ENCODE data around the gene NOTCH4.

NOTCH4 gene

GRCh38 chr6:32147401-32148132 is 76.3 kb downstream of the NOTCH4 start:
- Histone ChIP-seq H3K9me2 (replicated peaks; ENCODE audit: insufficient read depth, low read length) (no peaks in the 10 kb centered on the region), H4K20me1 (ENCODE audit: insufficient read depth, low read length) (no peaks in the 10 kb centered on the region), H2AFZ (ENCODE audit: low read length) (no peak overlapping the region), H3K36me3 (replicated peaks; ENCODE audit: insufficient read depth, low read length) (no peaks in the 10 kb centered on the region), H3K4me1 (ENCODE audit: low read length) (no peaks in the 10 kb centered on the region), H3K9me3 (replicated peaks; ENCODE audit: insufficient read depth, low read length) (no peaks in the 10 kb centered on the region), H3K27me3 (replicated peaks; ENCODE audit: insufficient read depth, low read length) (peaks cover 83% of the 10 kb centered on the region), H3K79me2 (ENCODE audit: low read length) (no peaks in the 10 kb centered on the region), H3K4me3 (ENCODE audit: low read length) (no peak overlapping the region), H3K9ac (ENCODE audit: low read length) (no peak overlapping the region), H3K4me2 (ENCODE audit: low read depth, low read length) (no peak overlapping the region), H3K27ac (ENCODE audit: low read length) (no peak overlapping the region), H3F3A (ENCODE audit: insufficient read depth, low read length) (no peaks in the 10 kb centered on the region)
- no peak for DNase-seq
- TF ChIP-seq EZH2 (optimal IDR thresholded peaks at IDR 0.05; ENCODE audit: low read depth, low read length): no peak
- TF ChIP-seq CTCF (IDR thresholded peaks at IDR 0.05; ENCODE audit: low read length): no peak
- no peak for TF ChIP-seq EZH2phosphoT487 (IDR thresholded peaks at IDR 0.05; ENCODE audit: low read length)

GRCh38 chr6:32146687-32147086 is 77.2 kb downstream of the NOTCH4 start:
- Histone ChIP-seq H3K4me2 (ENCODE audit: low read depth, low read length) (no peak overlapping the region), H3K27me3 (replicated peaks; ENCODE audit: insufficient read depth, low read length) (peaks cover 76% of the 10 kb centered on the region), H2AFZ (ENCODE audit: low read length) (no peak overlapping the region), H3K9me2 (replicated peaks; ENCODE audit: insufficient read depth, low read length) (no peaks in the 10 kb centered on the region), H3K9ac (ENCODE audit: low read length) (no peak overlapping the region), H3K9me3 (replicated peaks; ENCODE audit: insufficient read depth, low read length) (no peaks in the 10 kb centered on the region), H3K79me2 (ENCODE audit: low read length) (no peaks in the 10 kb centered on the region), H3K36me3 (replicated peaks; ENCODE audit: insufficient read depth, low read length) (no peaks in the 10 kb centered on the region), H3F3A (ENCODE audit: insufficient read depth, low read length) (no peaks in the 10 kb centered on the region), H4K20me1 (ENCODE audit: insufficient read depth, low read length) (no peaks in the 10 kb centered on the region), H3K4me3 (ENCODE audit: low read length) (no peak overlapping the region), H3K4me1 (ENCODE audit: low read length) (no peaks in the 10 kb centered on the region), H3K27ac (ENCODE audit: low read length) (no peak overlapping the region)
- DNase-seq: no peak
- no peak for TF ChIP-seq EZH2phosphoT487 (IDR thresholded peaks at IDR 0.05; ENCODE audit: low read length)
- no peak for TF ChIP-seq EZH2 (optimal IDR thresholded peaks at IDR 0.05; ENCODE audit: low read depth, low read length)
- no peak for TF ChIP-seq CTCF (IDR thresholded peaks at IDR 0.05; ENCODE audit: low read length)

- H3K4me1 ChIP-seq (ENCODE audit: low read length): no peaks in the 10 kb centered on the region
- no peaks in the 10 kb centered on the region for H3K9me3 ChIP-seq (replicated peaks; ENCODE audit: insufficient read depth, low read length)
- H3K9ac ChIP-seq (ENCODE audit: low read length): no peak overlapping the region
- H2AFZ ChIP-seq (ENCODE audit: low read length): no peak overlapping the region
- no peak for DNase-seq
- H4K20me1 ChIP-seq (ENCODE audit: insufficient read depth, low read length): no peaks in the 10 kb centered on the region
- H3K4me3 ChIP-seq (ENCODE audit: low read length): no peak overlapping the region
- H3K27me3 ChIP-seq (replicated peaks; ENCODE audit: insufficient read depth, low read length): peaks cover 74% of the 10 kb centered on the region
- H3K9me2 ChIP-seq (replicated peaks; ENCODE audit: insufficient read depth, low read length): no peaks in the 10 kb centered on the region
- no peaks in the 10 kb centered on the region for H3F3A ChIP-seq (ENCODE audit: insufficient read depth, low read length)
- H3K79me2 ChIP-seq (ENCODE audit: low read length): no peaks in the 10 kb centered on the region
- H3K36me3 ChIP-seq (replicated peaks; ENCODE audit: insufficient read depth, low read length): no peaks in the 10 kb centered on the region
- no peak overlapping the region for H3K4me2 ChIP-seq (ENCODE audit: low read depth, low read length)
- H3K27ac ChIP-seq (ENCODE audit: low read length): no peak overlapping the region
- no peak for TF ChIP-seq EZH2phosphoT487 (IDR thresholded peaks at IDR 0.05; ENCODE audit: low read length)
Measured at GRCh38 chr6:32146287-32146686, 77.6 kb downstream of the NOTCH4 start.

Measured in MM.1S (cell line).